ENCODE data around the gene ARID3B.

Gene ARID3B

GRCh38 chr15:74630284-74631086 lies 89.5 kb downstream of the ARID3B start:
- H3K36me3 ChIP-seq = peaks cover 95% of the 10 kb centered on the region
- no peak overlapping the region for H3K4me3 ChIP-seq (ENCODE audit: low read depth, low read length)
- no peak overlapping the region; the same call in 1 of the 2 replicates for H3K27ac ChIP-seq
- H3K9me3 ChIP-seq (ENCODE audit: severe bottlenecking) = no peaks in the 10 kb centered on the region
- TF ChIP-seq CTCF (IDR thresholded peaks at IDR 0.05; ENCODE audit: low read depth, low read length) = no peak
- DNase-seq = no peak
- H3K27me3 ChIP-seq (ENCODE audit: insufficient read depth, low read depth, severe bottlenecking) = no peaks in the 10 kb centered on the region

GRCh38 chr15:74631087-74631385 lies 90.0 kb downstream of the ARID3B start:
- Histone ChIP-seq H3K27ac (peak overlapping the region; percentile 46), H3K4me3 (ENCODE audit: low read depth, low read length) (no peak overlapping the region), H3K9me3 (ENCODE audit: severe bottlenecking) (no peaks in the 10 kb centered on the region), H3K36me3 (peaks cover 93% of the 10 kb centered on the region), H3K27me3 (ENCODE audit: insufficient read depth, low read depth, severe bottlenecking) (no peaks in the 10 kb centered on the region)
- no peak for TF ChIP-seq CTCF (IDR thresholded peaks at IDR 0.05; ENCODE audit: low read depth, low read length)
- no peak for DNase-seq

- no peak for TF ChIP-seq CTCF (IDR thresholded peaks at IDR 0.05; ENCODE audit: low read depth, low read length)
- no peaks in the 10 kb centered on the region for H3K9me3 ChIP-seq (ENCODE audit: severe bottlenecking)
- H3K27ac ChIP-seq = peak overlapping the region; percentile 46
- H3K27me3 ChIP-seq (ENCODE audit: insufficient read depth, low read depth, severe bottlenecking) = no peaks in the 10 kb centered on the region
- no peak overlapping the region for H3K4me3 ChIP-seq (ENCODE audit: low read depth, low read length)
- H3K36me3 ChIP-seq = peaks cover 90% of the 10 kb centered on the region
- DNase-seq = no peak
Measured at GRCh38 chr15:74631408-74631807, 90.4 kb downstream of the ARID3B start.

GRCh38 chr15:74631935-74632560 lies 91.0 kb downstream of the ARID3B start:
- peak; percentile 64 for DNase-seq
- no peak overlapping the region for H3K27ac ChIP-seq

GRCh38 chr15:74632601-74633000 lies 91.6 kb downstream of the ARID3B start:
- DNase-seq = no peak
- Histone ChIP-seq H3K4me3 (ENCODE audit: low read depth, low read length) (no peak overlapping the region), H3K27me3 (ENCODE audit: insufficient read depth, low read depth, severe bottlenecking) (no peaks in the 10 kb centered on the region), H3K27ac (no peak overlapping the region), H3K9me3 (ENCODE audit: severe bottlenecking) (no peaks in the 10 kb centered on the region), H3K36me3 (peaks cover 89% of the 10 kb centered on the region)
- no peak for TF ChIP-seq CTCF (IDR thresholded peaks at IDR 0.05; ENCODE audit: low read depth, low read length)

More at GRCh38 chr15:74631935-74632560, 91.0 kb downstream of the ARID3B start:
- H3K36me3 ChIP-seq = peaks cover 89% of the 10 kb centered on the region
- no peaks in the 10 kb centered on the region for H3K9me3 ChIP-seq (ENCODE audit: severe bottlenecking)
- TF ChIP-seq CTCF (IDR thresholded peaks at IDR 0.05; ENCODE audit: low read depth, low read length) = peak; percentile 95
- H3K27me3 ChIP-seq (ENCODE audit: insufficient read depth, low read depth, severe bottlenecking) = no peaks in the 10 kb centered on the region
- H3K4me3 ChIP-seq (ENCODE audit: low read depth, low read length) = no peak overlapping the region

Measured in WERI-Rb-1 (cell line).